ENCODE measurements around the gene RYR3. TPM values are rescaled to one million over a fixed set of nuclear protein-coding genes. Genes with fewer than 3 reads are reported as not detected.

Gene RYR3
- total RNA-seq, 1 experiment from 2014 or later = not detected

DNA sequence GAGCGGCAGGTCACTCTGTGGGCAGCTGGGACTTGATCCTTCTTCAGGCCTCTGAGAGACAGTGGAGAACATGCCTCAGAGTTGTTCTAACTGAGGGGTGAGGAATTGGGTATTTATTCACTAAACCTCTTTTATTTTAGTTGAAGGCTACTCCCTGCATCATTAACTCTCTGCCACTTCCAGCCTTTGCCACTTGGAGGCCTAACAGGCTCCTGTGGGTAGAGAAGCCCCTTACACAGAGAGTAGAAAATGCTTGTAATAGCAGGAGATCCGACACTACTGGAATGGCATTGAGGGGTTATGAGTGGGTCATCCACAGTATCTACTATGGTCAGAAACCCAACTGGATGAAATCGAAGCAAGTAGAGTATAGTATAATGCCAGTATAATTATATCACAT lies 81.7 kb downstream of the RYR3 start:
- TF ChIP-seq, protein P1, sequence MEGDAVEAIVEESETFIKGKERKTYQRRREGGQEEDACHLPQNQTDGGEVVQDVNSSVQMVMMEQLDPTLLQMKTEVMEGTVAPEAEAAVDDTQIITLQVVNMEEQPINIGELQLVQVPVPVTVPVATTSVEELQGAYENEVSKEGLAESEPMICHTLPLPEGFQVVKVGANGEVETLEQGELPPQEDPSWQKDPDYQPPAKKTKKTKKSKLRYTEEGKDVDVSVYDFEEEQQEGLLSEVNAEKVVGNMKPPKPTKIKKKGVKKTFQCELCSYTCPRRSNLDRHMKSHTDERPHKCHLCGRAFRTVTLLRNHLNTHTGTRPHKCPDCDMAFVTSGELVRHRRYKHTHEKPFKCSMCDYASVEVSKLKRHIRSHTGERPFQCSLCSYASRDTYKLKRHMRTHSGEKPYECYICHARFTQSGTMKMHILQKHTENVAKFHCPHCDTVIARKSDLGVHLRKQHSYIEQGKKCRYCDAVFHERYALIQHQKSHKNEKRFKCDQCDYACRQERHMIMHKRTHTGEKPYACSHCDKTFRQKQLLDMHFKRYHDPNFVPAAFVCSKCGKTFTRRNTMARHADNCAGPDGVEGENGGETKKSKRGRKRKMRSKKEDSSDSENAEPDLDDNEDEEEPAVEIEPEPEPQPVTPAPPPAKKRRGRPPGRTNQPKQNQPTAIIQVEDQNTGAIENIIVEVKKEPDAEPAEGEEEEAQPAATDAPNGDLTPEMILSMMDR (conservative IDR thresholded peaks at IDR 0.05; ENCODE audit: low read depth, low read length) = no peak
- no peak for TF ChIP-seq EZH2 (IDR thresholded peaks at IDR 0.05; ENCODE audit: borderline replicate concordance, low read depth, low read length, poor library complexity, severe bottlenecking)
- intact Hi-C loops (cut with micrococcal nuclease; ENCODE audit: unreplicated experiment) = no loop called here
- no peaks in the 10 kb centered on the region for H3K9me3 ChIP-seq (ENCODE audit: low read depth, low read length, poor library complexity, severe bottlenecking)
- H3K36me3 ChIP-seq (ENCODE audit: insufficient read depth, low read length, poor library complexity, severe bottlenecking) = no peaks in the 10 kb centered on the region
- ChIA-PET CTCF (no interaction called here), POLR2A (ENCODE audit: low non-redundant PET) (no interaction called here)
- H3K4me3 ChIP-seq (ENCODE audit: low read depth, low read length, poor library complexity, severe bottlenecking) = no peak overlapping the region
- no peaks in the 10 kb centered on the region for H3K4me1 ChIP-seq (ENCODE audit: insufficient read depth, low read length, poor library complexity, severe bottlenecking)
- BruUV-seq (replicated peaks) = no TSS peak
- no peak for DNase-seq (ENCODE audit: low spot score)
- H3K27ac ChIP-seq (ENCODE audit: low read depth, low read length, poor library complexity, severe bottlenecking) = no peak overlapping the region
- peaks cover 9% of the 10 kb centered on the region for H3K27me3 ChIP-seq (replicated peaks; ENCODE audit: insufficient read depth, low read depth, low read length, poor library complexity)

DNA sequence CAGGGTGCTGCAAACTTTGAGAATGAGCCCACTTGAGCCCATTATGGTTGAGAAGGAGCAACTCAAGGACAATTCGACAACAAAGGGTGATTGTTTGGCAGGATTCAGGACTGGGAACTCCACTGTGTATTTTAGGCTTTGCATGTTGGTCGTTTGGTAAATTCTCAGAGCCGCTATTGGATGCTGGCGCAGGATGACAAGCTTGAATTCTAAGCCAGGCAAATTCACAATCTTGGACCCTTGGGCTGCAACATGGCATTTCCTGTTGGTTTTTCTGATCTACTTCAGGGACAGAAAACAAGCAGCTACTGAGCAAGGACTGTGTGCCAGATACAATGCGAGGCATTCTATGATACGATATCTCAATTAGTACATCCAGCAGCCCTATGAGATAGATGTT lies 82.8 kb downstream of the RYR3 start:
- intact Hi-C loops (cut with micrococcal nuclease; ENCODE audit: unreplicated experiment) = no loop called here
- CTCF ChIA-PET = no interaction called here
- no peak for DNase-seq (ENCODE audit: low spot score)
- Histone ChIP-seq H3K4me3 (ENCODE audit: low read depth, low read length, poor library complexity, severe bottlenecking) (no peak overlapping the region), H3K36me3 (ENCODE audit: insufficient read depth, low read length, poor library complexity, severe bottlenecking) (no peaks in the 10 kb centered on the region), H3K27ac (ENCODE audit: low read depth, low read length, poor library complexity, severe bottlenecking) (no peak overlapping the region), H3K27me3 (replicated peaks; ENCODE audit: insufficient read depth, low read depth, low read length, poor library complexity) (peaks cover 9% of the 10 kb centered on the region), H3K9me3 (ENCODE audit: low read depth, low read length, poor library complexity, severe bottlenecking) (no peaks in the 10 kb centered on the region), H3K4me1 (ENCODE audit: insufficient read depth, low read length, poor library complexity, severe bottlenecking) (no peaks in the 10 kb centered on the region)
- no peak for TF ChIP-seq EZH2 (IDR thresholded peaks at IDR 0.05; ENCODE audit: borderline replicate concordance, low read depth, low read length, poor library complexity, severe bottlenecking)
- POLR2A ChIA-PET (ENCODE audit: low non-redundant PET) = no interaction called here
- BruUV-seq (replicated peaks) = no TSS peak

DNA sequence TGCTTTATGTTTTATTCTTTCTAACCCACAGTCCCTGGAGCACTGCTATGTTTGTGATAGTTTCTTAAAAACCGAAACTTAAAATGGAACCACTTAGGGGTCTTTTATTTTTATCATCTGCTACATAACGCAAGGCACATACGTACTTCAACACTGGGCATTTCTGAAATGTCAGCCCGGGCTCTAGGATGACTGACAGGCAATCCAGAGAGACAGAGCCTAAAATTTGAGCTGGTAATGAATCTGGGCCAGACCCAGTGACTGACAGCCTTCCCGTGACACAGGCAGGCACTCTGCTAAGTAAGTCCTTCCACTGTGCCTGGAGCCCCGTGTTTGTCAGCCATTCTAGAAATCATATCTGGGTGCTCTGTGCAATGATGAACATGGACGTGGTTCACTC lies 84.6 kb downstream of the RYR3 start:
- CTCF ChIA-PET = no interaction called here
- no peaks in the 10 kb centered on the region for H3K9me3 ChIP-seq (ENCODE audit: low read depth, low read length, poor library complexity, severe bottlenecking)
- no peaks in the 10 kb centered on the region for H3K36me3 ChIP-seq (ENCODE audit: insufficient read depth, low read length, poor library complexity, severe bottlenecking)
- intact Hi-C loops (cut with micrococcal nuclease; ENCODE audit: unreplicated experiment) = no loop called here
- no peaks in the 10 kb centered on the region for H3K4me1 ChIP-seq (ENCODE audit: insufficient read depth, low read length, poor library complexity, severe bottlenecking)
- POLR2A ChIA-PET (ENCODE audit: low non-redundant PET) = no interaction called here
- H3K4me3 ChIP-seq (ENCODE audit: low read depth, low read length, poor library complexity, severe bottlenecking) = no peak overlapping the region
- DNase-seq (ENCODE audit: low spot score) = no peak
- no TSS peak for BruUV-seq (replicated peaks)
- H3K27ac ChIP-seq (ENCODE audit: low read depth, low read length, poor library complexity, severe bottlenecking) = no peak overlapping the region
- TF ChIP-seq EZH2 (IDR thresholded peaks at IDR 0.05; ENCODE audit: borderline replicate concordance, low read depth, low read length, poor library complexity, severe bottlenecking) = no peak
- TF ChIP-seq, protein P1 (conservative IDR thresholded peaks at IDR 0.05; ENCODE audit: low read depth, low read length) = no peak
- peaks cover 14% of the 10 kb centered on the region for H3K27me3 ChIP-seq (replicated peaks; ENCODE audit: insufficient read depth, low read depth, low read length, poor library complexity)

DNA sequence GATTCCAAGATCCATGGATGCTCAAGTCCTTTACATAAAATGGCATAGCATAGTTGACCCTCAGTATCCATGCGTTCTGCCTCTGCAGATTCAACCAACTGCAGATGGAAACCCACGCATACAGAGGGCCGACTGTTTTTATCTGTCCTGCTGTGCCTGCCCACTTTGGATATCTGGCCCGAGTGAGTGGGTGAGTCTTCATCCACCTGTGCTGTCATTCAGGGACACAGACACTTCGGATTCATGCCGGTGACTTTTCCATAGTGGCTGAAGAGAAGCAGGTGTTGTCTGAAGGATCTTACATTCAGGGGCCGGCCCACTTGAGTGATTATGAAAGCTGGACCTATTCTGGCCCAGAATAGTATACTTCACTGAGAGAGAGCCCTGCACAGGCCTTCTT lies 85.1 kb downstream of the RYR3 start:
- intact Hi-C loops (cut with micrococcal nuclease; ENCODE audit: unreplicated experiment) = no loop called here
- no TSS peak for BruUV-seq (replicated peaks)
- Histone ChIP-seq H3K4me1 (ENCODE audit: insufficient read depth, low read length, poor library complexity, severe bottlenecking) (no peaks in the 10 kb centered on the region), H3K27me3 (replicated peaks; ENCODE audit: insufficient read depth, low read depth, low read length, poor library complexity) (peaks cover 15% of the 10 kb centered on the region), H3K9me3 (ENCODE audit: low read depth, low read length, poor library complexity, severe bottlenecking) (no peaks in the 10 kb centered on the region), H3K27ac (ENCODE audit: low read depth, low read length, poor library complexity, severe bottlenecking) (no peak overlapping the region), H3K4me3 (ENCODE audit: low read depth, low read length, poor library complexity, severe bottlenecking) (no peak overlapping the region), H3K36me3 (ENCODE audit: insufficient read depth, low read length, poor library complexity, severe bottlenecking) (no peaks in the 10 kb centered on the region)
- ChIA-PET CTCF (no interaction called here), POLR2A (ENCODE audit: low non-redundant PET) (no interaction called here)
- DNase-seq (ENCODE audit: low spot score) = no peak
- TF ChIP-seq, protein P1 (conservative IDR thresholded peaks at IDR 0.05; ENCODE audit: low read depth, low read length) = no peak
- TF ChIP-seq EZH2 (IDR thresholded peaks at IDR 0.05; ENCODE audit: borderline replicate concordance, low read depth, low read length, poor library complexity, severe bottlenecking) = no peak

Measured in A673 (cell line).